CD8-positive, alpha-beta memory T cell (primary cell): ENCODE data around the gene CCSAP. TPM values are rescaled to one million over a fixed set of nuclear protein-coding genes. Genes with fewer than 3 reads are reported as not detected.

Experiments used
- CTCF ChIA-PET: fragments of 350-600 bp; sonication (Branson Sonifier 250); formaldehyde crosslinking; loops from one replicate; lab custom pipeline; 2021; ENCODE audit warnings: antibody characterized with exemption; lab: Charles Lee
- POLR2A ChIA-PET: fragments of 350-600 bp; sonication (Branson Sonifier 250); formaldehyde crosslinking; loops from one replicate; lab custom pipeline; 2021; ENCODE audit warnings: antibody characterized with exemption; lab: Charles Lee
- DNase-seq, 5 donors: peaks; one replicate each; pipeline versions ENCODE4 v3.0.0 to v3.0.0-alpha.2; 2020 to 2022; ENCODE audit warnings: mixed read lengths in 1 of 5
- H3K27ac ChIP-seq: one replicate; pipeline ENCODE4 v1.7.0; 2013; ENCODE audit warnings: low read depth, mild to moderate bottlenecking, low read length, moderate library complexity
- H3K27me3 ChIP-seq: 2 replicates; pipeline ENCODE4 v1.7.0; 2013; ENCODE audit warnings: low read length, mild to moderate bottlenecking; ENCODE audit not compliant: insufficient read depth, poor library complexity, severe bottlenecking
- H3K36me3 ChIP-seq: 2 replicates; pipeline ENCODE4 v1.7.0; 2013; ENCODE audit warnings: mild to moderate bottlenecking, low read length, moderate library complexity; ENCODE audit not compliant: insufficient read depth
- H3K4me1 ChIP-seq: 2 replicates; pipeline ENCODE4 v1.7.0; 2013; ENCODE audit warnings: mild to moderate bottlenecking, low read length, moderate library complexity; ENCODE audit not compliant: insufficient read depth
- H3K4me3 ChIP-seq: 2 replicates; pipeline ENCODE4 v1.7.0; 2013; ENCODE audit warnings: mild to moderate bottlenecking, low read length
- H3K9me3 ChIP-seq: 2 replicates; pipeline ENCODE4 v1.7.0; 2013; ENCODE audit warnings: mild to moderate bottlenecking, low read length
- H3K27ac Mint-ChIP-seq, 8 donors: one replicate each; pipeline ENCODE4 v1.8.0; 2020 to 2021; ENCODE audit warnings: mixed read lengths in 8 of 8, mild to moderate bottlenecking in 6 of 8, inconsistent platforms in 3 of 8, moderate library complexity in 3 of 8
- H3K27me3 Mint-ChIP-seq, 2 donors: one replicate each; pipeline ENCODE4 v1.8.0; 2020 to 2021; ENCODE audit warnings: mixed read lengths in 2 of 2, mild to moderate bottlenecking in 1 of 2, moderate library complexity in 1 of 2
- H3K36me3 Mint-ChIP-seq, 3 donors: one replicate each; pipeline ENCODE4 v1.8.0; 2020 to 2021; ENCODE audit warnings: mixed read lengths in 3 of 3, inconsistent platforms in 1 of 3, mild to moderate bottlenecking in 1 of 3
- H3K4me1 Mint-ChIP-seq, 3 donors: one replicate each; pipeline ENCODE4 v1.8.0; 2020 to 2021; ENCODE audit warnings: mixed read lengths in 3 of 3, inconsistent platforms in 1 of 3, mild to moderate bottlenecking in 1 of 3
- H3K4me3 Mint-ChIP-seq, 7 donors: one replicate each; pipeline ENCODE4 v1.8.0; 2020 to 2021; ENCODE audit warnings: mixed read lengths in 7 of 7, mild to moderate bottlenecking in 6 of 7, moderate library complexity in 4 of 7, inconsistent platforms in 2 of 7
- H3K9me3 Mint-ChIP-seq, 5 donors: one replicate each; pipeline ENCODE4 v1.8.0; 2020 to 2022; ENCODE audit warnings: mixed read lengths in 5 of 5, mild to moderate bottlenecking in 3 of 5, moderate library complexity in 2 of 5, inconsistent platforms in 1 of 5
- polyA plus RNA-seq: library from polyadenylated mRNA; unstranded; fragments of 300-500 nt; fragmentation: Illumina TruSeq; gene quantifications from one replicate; pipeline ENCODE4 v1.2.3, GENCODE V29; 2021
- total RNA-seq, 2 experiments: library from RNA; stranded (reverse); gene quantifications; one replicate each; pipeline ENCODE4 v1.2.3, GENCODE V29; 2021

CCSAP gene
- total and polyA plus RNA-seq, 3 experiments from 2014 or later = 2.1 to 4.9 (median 4.4) TPM

DNA sequence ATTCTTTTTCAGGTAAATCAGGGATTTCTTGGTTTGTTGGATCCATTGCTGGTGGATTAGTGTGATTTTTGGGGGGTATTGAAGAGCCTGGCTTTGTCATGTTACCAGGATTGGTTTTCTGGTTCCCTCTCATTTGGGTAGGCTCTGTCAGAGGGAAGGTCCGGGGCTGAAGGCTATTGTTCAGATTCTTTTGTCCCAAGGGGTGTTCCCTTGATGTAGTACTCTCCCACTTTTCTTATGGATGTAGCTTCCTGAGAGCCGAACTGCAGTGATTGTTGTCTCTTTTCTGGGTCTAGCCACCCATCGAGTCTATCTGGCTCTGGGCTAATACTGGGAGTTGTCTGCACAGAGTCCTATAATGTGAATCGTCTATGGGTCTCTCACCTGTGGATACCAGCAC is 17.6 kb upstream of the CCSAP start:
- Mint-ChIP-seq H3K4me3 (no peak overlapping the region), H3K4me1 (no peaks in the 10 kb centered on the region), H3K36me3 (peaks cover 0 to 10% (median 0%) of the 10 kb centered on the region in 3 donors), H3K27ac (peak overlapping the region in 1 of 8 donors; percentile 2), H3K27me3 (peaks cover 42 to 78% of the 10 kb centered on the region in 2 donors), H3K9me3 (peaks cover 5 to 9% (median 8%) of the 10 kb centered on the region in 5 donors)
- Histone ChIP-seq H3K9me3 (no peaks in the 10 kb centered on the region), H3K4me3 (no peak overlapping the region), H3K4me1 (no peaks in the 10 kb centered on the region), H3K36me3 (no peaks in the 10 kb centered on the region), H3K27ac (no peak overlapping the region), H3K27me3 (no peaks in the 10 kb centered on the region)
- POLR2A ChIA-PET = no interaction called here
- DNase-seq = no peak
- CTCF ChIA-PET = no interaction called here

DNA sequence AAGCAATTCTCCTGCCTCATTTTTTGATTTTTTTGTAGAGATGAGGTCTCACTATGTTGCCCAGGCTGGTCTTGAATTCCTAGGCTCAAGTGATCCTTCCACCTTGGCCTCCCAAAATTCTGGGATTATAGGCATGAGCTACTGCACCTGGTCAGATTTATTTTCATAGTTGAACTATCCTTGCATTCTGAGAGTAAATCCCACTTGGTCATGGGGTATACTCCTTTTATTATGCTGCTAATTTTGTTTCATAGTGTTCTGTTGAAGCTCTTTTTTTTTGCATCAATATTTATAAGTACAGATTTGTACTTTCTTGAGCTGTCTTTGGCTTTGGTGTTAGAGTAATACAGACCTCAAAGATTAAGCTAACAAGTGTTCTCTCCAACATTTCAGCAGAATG is 12.8 kb upstream of the CCSAP start:
- H3K9me3 Mint-ChIP-seq = peaks cover 8 to 15% (median 10%) of the 10 kb centered on the region in 5 donors
- H3K4me1 Mint-ChIP-seq = no peaks in the 10 kb centered on the region
- H3K4me3 ChIP-seq = no peak overlapping the region
- no peak overlapping the region for H3K27ac Mint-ChIP-seq
- H3K27me3 ChIP-seq = peaks cover 4% of the 10 kb centered on the region
- H3K4me1 ChIP-seq = no peaks in the 10 kb centered on the region
- no peak for DNase-seq
- no peaks in the 10 kb centered on the region for H3K36me3 ChIP-seq
- H3K9me3 ChIP-seq = no peaks in the 10 kb centered on the region
- H3K27ac ChIP-seq = no peak overlapping the region
- peaks cover 0 to 7% (median 0%) of the 10 kb centered on the region in 3 donors for H3K36me3 Mint-ChIP-seq
- ChIA-PET POLR2A (no interaction called here), CTCF (no interaction called here)
- H3K27me3 Mint-ChIP-seq = peaks cover 40 to 66% of the 10 kb centered on the region in 2 donors
- no peak overlapping the region for H3K4me3 Mint-ChIP-seq

GRCh38 chr1:229354226-229354625 is 11.4 kb upstream of the CCSAP start:
- Histone ChIP-seq H3K36me3 (no peaks in the 10 kb centered on the region), H3K9me3 (no peaks in the 10 kb centered on the region), H3K27ac (no peak overlapping the region), H3K4me3 (no peak overlapping the region), H3K4me1 (no peaks in the 10 kb centered on the region), H3K27me3 (peaks cover 4% of the 10 kb centered on the region)
- no peak overlapping the region for H3K4me3 Mint-ChIP-seq
- no peak for DNase-seq
- ChIA-PET CTCF (no interaction called here), POLR2A (no interaction called here)
- peaks cover 8 to 15% (median 10%) of the 10 kb centered on the region in 5 donors for H3K9me3 Mint-ChIP-seq
- H3K27ac Mint-ChIP-seq = no peak overlapping the region
- H3K27me3 Mint-ChIP-seq = peaks cover 29 to 60% of the 10 kb centered on the region in 2 donors
- no peaks in the 10 kb centered on the region for H3K4me1 Mint-ChIP-seq
- H3K36me3 Mint-ChIP-seq = peaks cover 0 to 7% (median 0%) of the 10 kb centered on the region in 3 donors

- Histone ChIP-seq H3K27me3 (peaks cover 4% of the 10 kb centered on the region), H3K9me3 (no peaks in the 10 kb centered on the region), H3K36me3 (no peaks in the 10 kb centered on the region), H3K4me1 (no peaks in the 10 kb centered on the region), H3K4me3 (no peak overlapping the region), H3K27ac (no peak overlapping the region)
- Mint-ChIP-seq H3K4me1 (no peaks in the 10 kb centered on the region), H3K27me3 (peaks cover 25 to 55% of the 10 kb centered on the region in 2 donors), H3K9me3 (peaks cover 8 to 15% (median 10%) of the 10 kb centered on the region in 5 donors), H3K36me3 (peaks cover 0 to 7% (median 0%) of the 10 kb centered on the region in 3 donors), H3K27ac (no peak overlapping the region), H3K4me3 (no peak overlapping the region)
- POLR2A ChIA-PET = no interaction called here
- DNase-seq = no peak
- CTCF ChIA-PET = no interaction called here
Observed at GRCh38 chr1:229352975-229353374, 10.1 kb upstream of the CCSAP start.

- Histone ChIP-seq H3K4me1 (no peaks in the 10 kb centered on the region), H3K4me3 (no peak overlapping the region), H3K27me3 (peaks cover 4% of the 10 kb centered on the region), H3K36me3 (no peaks in the 10 kb centered on the region), H3K27ac (peak overlapping the region; percentile 12), H3K9me3 (no peaks in the 10 kb centered on the region)
- no peaks in the 10 kb centered on the region for H3K4me1 Mint-ChIP-seq
- H3K27ac Mint-ChIP-seq = peak overlapping the region in 1 of 8 donors; percentile 15
- H3K27me3 Mint-ChIP-seq = peaks cover 14 to 48% of the 10 kb centered on the region in 2 donors
- DNase-seq = no peak
- ChIA-PET CTCF (no interaction called here), POLR2A (no interaction called here)
- H3K4me3 Mint-ChIP-seq = no peak overlapping the region
- no peaks in the 10 kb centered on the region for H3K36me3 Mint-ChIP-seq
- peaks cover 0 to 4% (median 0%) of the 10 kb centered on the region in 5 donors for H3K9me3 Mint-ChIP-seq
Observed at GRCh38 chr1:229349463-229350385, 6.9 kb upstream of the CCSAP start.

GRCh38 chr1:229347528-229347927 is 4.7 kb upstream of the CCSAP start:
- no peaks in the 10 kb centered on the region for H3K9me3 ChIP-seq

GRCh38 chr1:229344937-229345684 is 2.3 kb upstream of the CCSAP start:
- Mint-ChIP-seq H3K27me3 (peaks cover 11 to 36% of the 10 kb centered on the region in 2 donors), H3K4me3 (peak overlapping the region in 6 of 7 donors; percentile 3 to 95 (median 49)), H3K4me1 (peaks cover 19 to 29% (median 19%) of the 10 kb centered on the region in 3 donors), H3K9me3 (no peaks in the 10 kb centered on the region), H3K27ac (peak overlapping the region in 2 of 8 donors; percentile 41 to 53), H3K36me3 (peaks cover 0 to 10% (median 0%) of the 10 kb centered on the region in 3 donors)
- H3K4me3 ChIP-seq = no peak overlapping the region
- ChIA-PET CTCF (interaction anchor here (1.6 kb wide), 1 partner anchor 136 kb away, joined by 3 read pairs; no protein-coding TSS in a partner anchor), POLR2A (no interaction called here)
- no peak for DNase-seq
- H3K9me3 ChIP-seq = no peaks in the 10 kb centered on the region
- no peaks in the 10 kb centered on the region for H3K36me3 ChIP-seq
- peaks cover 14% of the 10 kb centered on the region for H3K4me1 ChIP-seq
- H3K27me3 ChIP-seq = no peaks in the 10 kb centered on the region
- no peak overlapping the region for H3K27ac ChIP-seq

More at GRCh38 chr1:229347528-229347927, 4.7 kb upstream of the CCSAP start:
- no peaks in the 10 kb centered on the region for H3K36me3 ChIP-seq
- peaks cover 14 to 40% of the 10 kb centered on the region in 2 donors for H3K27me3 Mint-ChIP-seq
- H3K27me3 ChIP-seq = no peaks in the 10 kb centered on the region
- CTCF ChIA-PET = no interaction called here
- DNase-seq = no peak
- H3K27ac Mint-ChIP-seq = no peak overlapping the region
- peaks cover 4 to 14% (median 6%) of the 10 kb centered on the region in 3 donors for H3K4me1 Mint-ChIP-seq
- no peak overlapping the region for H3K27ac ChIP-seq
- H3K4me3 Mint-ChIP-seq = peak overlapping the region in 1 of 7 donors; percentile 95
- POLR2A ChIA-PET = no interaction called here
- H3K9me3 Mint-ChIP-seq = no peaks in the 10 kb centered on the region
- no peak overlapping the region for H3K4me3 ChIP-seq
- H3K4me1 ChIP-seq = no peaks in the 10 kb centered on the region
- peaks cover 0 to 5% (median 0%) of the 10 kb centered on the region in 3 donors for H3K36me3 Mint-ChIP-seq
